MG63 (cell line): ENCODE measurements around the gene ELL. TPM values are rescaled to one million over a fixed set of nuclear protein-coding genes. Genes with fewer than 3 reads are reported as not detected.

ENCODE experiments used
- DNase-seq: peaks from one replicate; pipeline ENCODE4 v3.0.0-alpha.2; 2020
- H3K27me3 ChIP-seq: fragments of 250-450 bp; sonication (Bioruptor Pico); 2 replicates; pipeline ENCODE4 v1.5.1; 2020; ENCODE audit warnings: mild to moderate bottlenecking, moderate library complexity
- H3K36me3 ChIP-seq: fragments of 250-450 bp; sonication (Bioruptor Pico); 2 replicates; pipeline ENCODE4 v1.5.1; 2020; ENCODE audit warnings: mild to moderate bottlenecking, moderate library complexity
- H3K4me3 ChIP-seq: fragments of 250-450 bp; sonication (Bioruptor Pico); 2 replicates; pipeline ENCODE4 v1.5.1; 2020; ENCODE audit warnings: mild to moderate bottlenecking, moderate library complexity
- H3K9me3 ChIP-seq: fragments of 250-450 bp; sonication (Bioruptor Pico); 2 replicates; pipeline ENCODE4 v1.5.1; 2020; ENCODE audit warnings: mild to moderate bottlenecking, moderate library complexity
- total RNA-seq: library from RNA; depleted of rRNA; stranded (reverse); fragments of >200 nt; shearing (Covaris generic); gene quantifications from 2 replicates; pipeline ENCODE4 v1.2.3, GENCODE V29; 2014; ENCODE audit warnings: low replicate concordance

Gene ELL
- total RNA-seq, 1 experiment from 2014 or later, result 22.1 TPM

DNA sequence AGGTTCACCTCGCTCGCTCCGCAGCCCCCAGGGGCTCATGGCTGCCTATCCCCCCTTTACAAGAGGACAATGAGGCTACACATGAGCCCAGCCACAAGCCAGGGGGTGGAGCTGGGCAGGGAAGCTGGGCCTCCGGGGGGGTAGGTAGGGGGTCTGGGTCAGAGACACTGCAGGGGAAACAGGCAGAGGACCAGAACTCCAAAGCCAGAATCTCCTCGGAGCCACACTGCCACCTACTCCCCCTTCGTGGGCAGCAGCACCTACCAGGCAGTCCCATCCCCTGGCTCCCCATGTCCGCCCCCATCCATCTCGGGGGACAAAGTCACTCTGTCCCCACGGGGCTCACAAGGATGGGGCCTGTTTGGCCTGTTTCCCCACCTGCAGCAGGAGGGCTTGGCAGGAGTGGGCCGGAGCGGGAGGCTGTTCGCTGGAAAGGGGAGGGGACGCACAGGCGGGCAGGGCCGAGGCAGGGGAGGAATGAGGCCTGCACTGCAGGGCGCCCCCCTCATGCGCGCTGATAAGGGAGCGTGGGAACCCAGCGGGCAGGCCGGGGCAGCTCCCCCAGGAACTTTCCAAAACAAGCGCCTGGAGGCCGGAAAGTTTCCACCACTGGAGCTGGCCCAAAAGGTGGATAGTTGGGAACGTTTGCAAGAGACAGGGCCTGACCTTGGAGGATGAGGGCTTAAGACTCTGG, 83.4 kb downstream of the ELL start:
- Histone ChIP-seq H3K36me3 (peaks cover 34% of the 10 kb centered on the region), H3K4me3 (no peak overlapping the region), H3K27me3 (no peaks in the 10 kb centered on the region), H3K9me3 (no peaks in the 10 kb centered on the region)
- no peak for DNase-seq

DNA sequence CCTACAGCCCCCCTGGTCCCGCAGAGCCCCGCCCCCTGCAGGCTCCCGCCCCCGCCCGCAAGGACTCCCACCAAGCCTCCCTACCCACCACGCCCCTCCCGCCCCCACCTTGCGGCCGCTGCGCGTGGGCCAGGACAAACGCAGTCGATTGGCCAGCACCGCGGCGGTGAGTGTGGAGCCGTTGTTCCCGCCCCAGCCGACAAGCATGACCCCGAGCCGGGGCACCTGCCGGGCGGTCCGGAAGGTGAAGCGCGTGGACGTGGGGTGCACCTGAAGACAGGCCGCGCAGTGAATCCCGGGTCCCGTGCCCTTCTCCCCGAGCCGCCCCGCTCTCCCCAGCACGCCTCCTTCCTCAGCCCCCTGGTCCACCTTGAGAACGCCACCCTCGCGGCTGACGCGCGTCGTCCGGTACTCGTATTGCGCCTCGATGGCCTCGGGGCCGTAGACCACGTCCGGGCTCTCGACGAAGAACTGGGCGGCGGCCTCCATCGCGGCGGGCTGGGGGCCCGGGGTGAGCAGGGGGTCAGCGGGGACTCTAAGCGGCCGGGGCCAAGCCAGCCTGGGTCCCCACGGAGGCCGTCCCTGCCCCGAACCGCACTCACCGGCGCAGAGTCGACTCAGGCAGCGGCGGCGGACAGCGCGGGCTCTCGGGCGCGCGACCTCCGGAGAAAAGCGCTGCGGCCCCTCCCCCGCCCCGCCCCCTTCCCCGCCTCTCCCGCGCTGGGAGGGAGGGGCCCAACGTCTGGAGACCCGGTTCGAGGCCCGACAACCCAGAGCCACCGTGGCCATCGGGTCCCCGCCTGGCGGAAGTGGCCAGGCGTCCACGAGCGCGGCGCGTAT, 84.2 kb downstream of the ELL start, which contains the start of gene ISYNA1:
Gene ISYNA1 (minus strand): TSS at position 643 of the 840 bp plus-strand sequence. CDS start 154 bp downstream, at position 489.
- peaks cover 31% of the 10 kb centered on the region for H3K36me3 ChIP-seq
- no peak within 1 kb of the TSS for H3K4me3 ChIP-seq
- no peaks in the 10 kb centered on the region for H3K27me3 ChIP-seq
- no peaks in the 10 kb centered on the region for H3K9me3 ChIP-seq
- DNase-seq, result no peak

DNA sequence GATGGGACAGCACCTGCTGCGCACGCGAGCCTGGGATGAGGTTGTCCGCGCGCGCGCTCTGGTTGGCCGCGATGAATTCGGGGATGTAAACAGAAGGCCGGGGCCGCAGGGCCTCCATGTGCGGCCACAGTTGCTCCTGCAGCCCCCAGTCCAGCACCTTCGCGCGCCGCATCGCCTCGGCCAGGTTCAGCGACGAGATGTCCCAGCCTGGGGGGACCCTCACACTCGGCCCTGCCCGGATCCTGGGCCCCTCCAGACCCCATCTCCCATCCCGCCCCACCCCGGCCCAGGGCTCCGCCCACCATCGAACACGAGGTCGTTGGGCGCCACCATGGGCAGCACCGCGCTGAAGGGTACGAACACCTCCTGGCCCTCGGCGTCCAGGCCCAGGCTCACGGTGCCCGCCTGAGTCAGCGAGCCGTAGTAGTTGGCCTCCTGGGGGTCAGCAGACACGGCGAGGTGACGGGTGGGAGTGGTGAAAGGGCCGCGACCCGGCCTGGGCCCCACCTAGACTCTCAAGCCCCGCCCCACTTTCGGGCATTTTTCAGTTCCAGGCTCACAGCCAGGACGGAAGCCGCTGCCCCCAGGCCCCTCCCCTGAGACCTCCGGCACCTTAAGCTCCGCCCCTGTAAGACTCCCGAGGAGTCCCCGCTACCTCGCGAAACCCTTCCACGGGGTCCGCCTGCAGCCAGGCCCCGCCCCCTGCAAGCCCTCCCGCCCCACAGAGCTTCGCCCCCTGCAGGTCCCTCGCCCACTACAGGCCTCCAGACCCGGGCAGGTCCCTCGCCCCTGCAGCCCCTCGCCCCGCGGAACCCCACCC, 85.0 kb downstream of the ELL start:
- H3K4me3 ChIP-seq, result no peak overlapping the region

GRCh38 chr19:18435842-18436670, 85.8 kb downstream of the ELL start:
- DNase-seq, result no peak
- H3K27me3 ChIP-seq, result no peaks in the 10 kb centered on the region
- H3K9me3 ChIP-seq, result no peaks in the 10 kb centered on the region
- peaks cover 35% of the 10 kb centered on the region for H3K36me3 ChIP-seq
- no peak overlapping the region for H3K4me3 ChIP-seq

More for the DNA sequence above, 85.0 kb downstream of the ELL start:
- no peak for DNase-seq
- Histone ChIP-seq H3K27me3 (no peaks in the 10 kb centered on the region), H3K36me3 (peaks cover 33% of the 10 kb centered on the region), H3K9me3 (no peaks in the 10 kb centered on the region)

DNA sequence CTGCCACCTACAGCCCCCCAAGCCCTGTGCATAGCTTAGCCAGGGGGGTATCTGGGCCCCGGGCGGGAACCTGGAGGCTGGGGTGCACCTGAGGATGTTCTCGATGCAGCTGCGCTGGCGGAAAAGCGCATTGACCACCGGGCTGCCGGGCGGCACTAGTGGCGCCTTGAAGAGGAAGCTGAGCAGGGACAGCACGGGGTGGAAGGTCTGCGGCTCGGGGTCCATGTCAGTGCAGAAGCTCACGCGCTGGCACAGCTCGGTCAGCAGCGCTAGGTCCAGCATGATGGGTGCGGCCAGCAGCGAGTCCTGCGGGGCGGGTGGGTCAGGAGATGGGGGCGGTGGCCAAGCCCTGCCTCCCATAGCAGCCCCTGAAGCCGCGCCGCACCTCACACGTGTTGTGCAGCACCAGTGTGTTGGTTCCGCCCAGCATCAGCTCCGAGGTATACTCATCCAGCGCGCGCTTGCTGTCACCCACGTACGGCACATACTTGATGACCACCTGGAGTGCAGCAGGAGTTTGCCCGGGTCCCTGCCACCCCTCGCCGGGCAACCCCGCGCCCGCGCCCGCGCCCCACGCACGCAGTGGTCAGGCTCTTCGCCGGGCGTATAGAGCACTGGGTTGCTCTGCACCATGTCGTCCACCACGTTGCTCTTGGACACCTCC, 86.6 kb downstream of the ELL start:
- no peak for DNase-seq
- Histone ChIP-seq H3K4me3 (no peak overlapping the region), H3K9me3 (no peaks in the 10 kb centered on the region), H3K27me3 (no peaks in the 10 kb centered on the region), H3K36me3 (peaks cover 41% of the 10 kb centered on the region)

DNA sequence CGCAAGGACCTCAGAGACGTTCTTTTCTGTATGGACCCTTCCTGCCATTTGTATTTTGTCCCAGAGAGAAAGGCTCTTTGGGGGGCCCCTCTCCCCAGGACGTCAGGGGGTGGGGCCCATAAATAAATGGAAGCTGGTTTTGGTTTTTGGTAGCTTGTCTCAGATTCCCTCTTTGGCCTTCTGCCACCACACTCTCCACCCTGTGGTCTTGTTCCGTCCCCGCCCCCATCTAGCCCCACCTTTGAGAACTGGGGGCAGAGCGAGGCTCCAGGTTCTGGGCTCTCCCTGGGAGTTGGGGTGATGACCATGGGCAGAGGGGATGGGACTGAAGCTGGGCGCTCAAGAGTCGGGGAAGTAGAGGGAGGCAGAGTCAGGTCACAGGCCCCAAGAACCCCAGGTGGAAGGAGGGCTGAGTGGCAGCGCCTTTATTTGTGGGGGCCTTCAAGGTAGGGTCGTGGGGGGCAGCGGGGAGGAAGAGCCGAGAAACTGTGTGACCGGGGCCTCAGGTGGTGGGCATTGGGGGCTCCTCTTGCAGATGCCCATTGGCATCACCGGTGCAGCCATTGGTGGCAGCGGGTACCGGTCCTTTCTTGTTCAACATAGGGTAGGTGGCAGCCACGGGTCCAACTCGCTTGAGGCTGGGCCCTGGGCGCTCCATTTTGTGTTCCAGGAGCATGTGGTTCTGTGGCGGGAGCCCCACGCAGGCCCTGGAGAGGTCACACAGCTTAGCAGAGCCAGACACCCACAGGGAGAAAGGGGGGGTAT, 87.3 kb downstream of the ELL start:
- DNase-seq, result no peak
- Histone ChIP-seq H3K36me3 (peaks cover 45% of the 10 kb centered on the region), H3K27me3 (no peaks in the 10 kb centered on the region), H3K9me3 (no peaks in the 10 kb centered on the region), H3K4me3 (no peak overlapping the region)

DNA sequence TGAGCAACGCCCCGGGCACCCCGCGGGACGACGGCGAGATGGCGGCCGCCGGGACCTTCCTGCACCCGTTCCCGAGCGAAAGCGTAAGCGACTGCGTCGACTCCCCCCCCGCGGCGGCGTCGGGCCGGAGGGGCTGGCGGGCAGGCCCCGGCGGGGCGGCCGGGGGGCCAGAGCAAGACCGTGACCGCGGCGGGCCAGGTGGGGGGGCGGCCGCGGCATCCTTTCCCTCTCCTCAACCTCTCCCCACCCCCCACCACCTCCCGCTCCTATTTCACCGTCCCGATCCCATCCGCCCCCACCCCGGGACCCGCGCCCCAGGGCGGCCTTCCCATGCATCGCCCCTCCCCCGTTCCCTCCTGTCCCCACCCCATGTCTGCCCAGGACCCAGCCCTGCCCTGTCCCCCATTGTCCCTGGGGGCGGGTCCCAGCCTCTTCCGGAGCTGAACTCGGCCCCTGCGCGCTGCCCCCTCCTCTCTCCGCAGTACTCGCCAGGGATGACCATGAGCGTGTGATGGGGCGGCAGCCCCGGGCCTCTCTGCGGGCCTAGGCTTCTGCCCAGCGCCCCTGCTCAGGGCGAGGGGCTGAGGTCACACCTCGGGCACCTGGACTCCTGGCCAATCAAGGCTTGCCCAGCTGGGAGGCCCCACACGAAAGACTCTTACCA, 88.0 kb downstream of the ELL start:
- Histone ChIP-seq H3K36me3 (peaks cover 50% of the 10 kb centered on the region), H3K27me3 (no peaks in the 10 kb centered on the region), H3K9me3 (no peaks in the 10 kb centered on the region), H3K4me3 (no peak overlapping the region)
- no peak for DNase-seq

DNA sequence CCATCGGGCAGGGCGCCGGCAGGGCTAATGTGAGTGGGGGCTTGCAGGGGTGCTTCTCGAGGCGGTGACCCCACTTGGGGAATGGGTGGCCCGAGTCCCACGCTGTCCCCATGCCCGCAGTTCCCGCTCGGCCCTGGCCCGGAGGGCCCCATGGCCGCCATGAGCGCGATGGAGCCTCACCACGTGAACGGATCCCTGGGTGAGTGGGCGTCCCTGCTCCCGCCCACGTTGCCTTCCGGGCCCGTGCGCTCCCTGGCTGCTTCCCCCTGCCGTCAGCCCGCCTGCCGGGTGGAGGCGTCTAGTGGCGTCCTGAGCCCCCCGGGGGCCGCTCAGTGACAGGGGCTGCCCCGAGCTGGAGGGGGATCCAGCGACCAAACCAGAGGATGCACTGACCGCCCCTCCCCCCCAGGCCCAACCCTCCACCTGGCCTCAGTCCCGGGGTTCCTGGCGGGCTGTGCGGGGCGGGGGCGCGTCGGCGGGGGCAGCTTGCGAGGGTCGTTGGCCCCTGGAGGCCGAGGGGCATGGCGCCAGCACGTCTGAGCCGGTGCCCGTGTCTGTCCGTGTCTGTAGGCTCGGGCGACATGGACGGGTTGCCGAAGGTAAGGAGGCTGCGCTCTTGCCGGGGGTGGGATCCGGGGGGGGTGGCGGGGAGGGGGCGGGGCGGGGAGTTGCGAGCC, 88.7 kb downstream of the ELL start:
- Histone ChIP-seq H3K4me3 (no peak overlapping the region), H3K9me3 (no peaks in the 10 kb centered on the region), H3K27me3 (no peaks in the 10 kb centered on the region), H3K36me3 (peaks cover 56% of the 10 kb centered on the region)
- no peak for DNase-seq

GRCh38 chr19:18432275-18433014, 89.4 kb downstream of the ELL start:
- Histone ChIP-seq H3K9me3 (no peaks in the 10 kb centered on the region), H3K4me3 (no peak overlapping the region), H3K36me3 (peaks cover 60% of the 10 kb centered on the region), H3K27me3 (no peaks in the 10 kb centered on the region)
- no peak for DNase-seq

DNA sequence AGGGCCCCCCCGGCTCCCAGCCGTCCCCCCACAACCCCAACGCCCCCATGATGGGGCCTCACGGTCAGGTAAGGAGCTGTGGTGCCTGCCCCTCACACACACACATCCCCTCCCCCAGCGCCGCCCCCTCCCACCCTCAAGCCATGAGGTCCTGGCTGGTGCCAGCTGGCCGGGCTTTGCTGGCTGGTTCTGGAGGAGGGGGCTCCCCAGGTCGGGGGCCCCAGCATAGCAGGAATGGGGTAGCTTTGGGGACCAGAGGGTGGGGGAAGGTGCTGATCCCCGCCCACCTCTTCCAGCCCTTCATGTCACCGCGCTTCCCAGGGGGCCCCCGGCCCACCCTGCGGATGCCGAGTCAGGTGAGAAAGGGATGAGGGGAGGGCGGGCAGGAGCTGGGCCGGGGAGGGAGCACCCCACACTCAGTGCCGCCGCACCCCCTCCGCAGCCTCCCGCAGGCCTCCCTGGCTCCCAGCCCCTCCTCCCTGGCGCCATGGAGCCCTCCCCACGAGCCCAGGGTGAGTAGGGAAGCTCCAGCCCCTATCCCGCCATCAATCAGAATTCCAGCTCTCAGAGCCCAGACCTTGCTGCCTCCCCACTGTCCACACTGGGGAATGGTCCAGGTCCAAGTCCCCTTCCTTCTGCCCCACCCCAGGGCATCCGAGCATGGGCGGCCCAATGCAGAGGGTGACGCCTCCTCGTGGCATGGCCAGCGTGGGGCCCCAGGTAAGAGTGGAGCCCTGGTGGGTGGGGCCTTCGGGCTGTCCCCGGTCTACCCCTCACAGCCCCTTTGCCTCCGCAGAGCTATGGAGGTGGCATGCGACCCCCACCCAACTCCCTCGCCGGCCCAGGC, 90.3 kb downstream of the ELL start:
- H3K4me3 ChIP-seq, result no peak overlapping the region
- H3K36me3 ChIP-seq, result peaks cover 68% of the 10 kb centered on the region
- no peaks in the 10 kb centered on the region for H3K27me3 ChIP-seq
- H3K9me3 ChIP-seq, result no peaks in the 10 kb centered on the region
- DNase-seq, result no peak

DNA sequence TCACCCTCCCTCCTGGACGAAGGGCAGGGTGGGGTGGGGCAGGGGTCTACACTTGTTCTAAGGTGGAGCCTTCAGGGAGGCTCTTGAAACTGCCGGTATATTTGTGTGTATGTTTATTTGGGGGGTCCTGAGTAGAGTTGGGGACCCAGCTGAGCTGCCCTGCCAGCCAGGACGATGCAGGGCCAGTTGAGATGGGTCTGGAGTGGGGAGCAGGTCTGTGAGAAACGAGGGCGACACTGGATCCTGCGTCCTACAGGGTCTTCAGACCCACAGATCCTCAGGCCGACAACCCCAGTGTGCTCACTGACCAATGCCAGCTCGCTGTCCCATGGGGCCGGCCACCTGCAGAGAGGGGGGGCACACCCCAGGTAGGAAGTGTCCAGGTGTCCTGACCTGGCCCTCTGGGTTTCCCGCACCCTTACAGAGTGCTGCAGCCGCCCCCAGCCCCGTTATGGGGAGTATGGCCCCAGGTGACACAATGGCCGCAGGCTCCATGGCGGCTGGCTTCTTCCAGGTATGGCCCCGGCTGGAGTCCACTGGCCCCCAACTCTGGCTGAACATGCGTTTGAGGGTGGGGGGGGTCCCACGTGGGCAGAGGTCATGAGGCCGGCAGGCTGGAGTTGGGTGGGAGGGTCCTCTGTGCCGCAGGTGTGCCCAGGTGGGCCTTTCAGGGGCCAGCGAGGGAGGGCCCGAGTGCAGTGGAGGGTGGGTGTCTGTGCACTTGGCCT, 91.3 kb downstream of the ELL start:
- H3K27me3 ChIP-seq, result no peaks in the 10 kb centered on the region
- H3K9me3 ChIP-seq, result no peaks in the 10 kb centered on the region
- H3K4me3 ChIP-seq, result no peak overlapping the region
- no peak for DNase-seq
- H3K36me3 ChIP-seq, result peaks cover 65% of the 10 kb centered on the region

DNA sequence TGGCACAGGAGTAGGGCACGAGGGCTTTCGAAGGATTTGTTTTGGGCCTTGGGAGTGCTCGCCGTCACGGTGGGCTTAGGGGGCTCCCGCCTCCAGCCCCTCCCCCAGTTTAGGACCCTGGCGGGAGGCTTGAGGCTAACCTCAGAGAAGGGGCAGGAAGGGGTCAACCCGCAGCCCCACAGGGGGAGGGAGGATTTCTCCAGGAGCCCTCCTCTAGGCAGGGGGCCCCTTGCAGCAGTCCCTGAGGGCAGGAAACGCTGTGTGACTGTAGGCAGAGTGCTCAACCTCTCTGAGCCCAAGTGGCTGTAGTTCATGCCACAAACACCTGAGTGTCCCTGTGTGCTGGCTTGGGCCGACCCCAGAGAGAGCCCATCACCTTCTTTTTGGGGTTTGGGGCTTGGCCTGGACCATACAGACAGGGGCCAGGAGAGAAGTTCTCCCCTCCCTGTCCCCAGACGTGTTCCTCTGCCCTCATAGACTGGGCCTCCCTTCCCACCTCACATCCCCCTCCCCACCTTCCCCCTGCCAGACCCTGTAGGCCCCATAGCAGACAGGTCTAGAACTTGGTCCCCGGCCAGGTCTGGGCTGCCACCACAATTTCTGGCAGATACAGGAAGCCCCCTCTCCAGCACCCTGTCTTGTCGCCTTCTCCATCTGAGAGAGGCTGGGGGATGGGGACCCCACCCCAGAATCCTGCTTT, 92.0 kb downstream of the ELL start:
- no peak overlapping the region for H3K4me3 ChIP-seq
- DNase-seq, result no peak
- H3K9me3 ChIP-seq, result no peaks in the 10 kb centered on the region

More for the DNA sequence above, 92.0 kb downstream of the ELL start:
- Histone ChIP-seq H3K36me3 (peaks cover 62% of the 10 kb centered on the region), H3K27me3 (no peaks in the 10 kb centered on the region)
